ENCODE data around the gene HAUS7. TPM values are rescaled to one million over a fixed set of nuclear protein-coding genes. Genes with fewer than 3 reads are reported as not detected.

HAUS7 gene
- polyA plus RNA-seq, 3 donors from 2014 or later = 36.3 to 49.5 (median 43.2) TPM

DNA sequence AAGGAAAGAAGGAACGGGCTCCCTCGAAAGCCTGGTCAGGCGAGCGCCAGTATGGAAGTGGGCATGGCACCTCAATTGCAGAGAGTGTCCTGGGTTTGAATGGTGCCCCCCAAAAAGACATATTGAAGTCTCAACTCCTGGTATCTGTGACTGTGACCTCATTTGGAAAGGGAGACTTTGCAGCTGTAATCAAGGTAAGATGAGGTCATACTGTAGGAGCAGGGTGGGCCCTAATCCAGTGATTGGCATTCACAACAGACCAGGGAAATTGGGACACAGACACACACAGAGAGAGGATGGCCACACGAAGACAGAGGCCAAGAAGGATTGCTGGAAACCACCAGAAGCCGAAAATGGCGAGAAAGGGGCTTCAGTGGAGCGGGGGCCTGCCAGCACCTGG lies 52.7 kb downstream of the HAUS7 start:
- H3K36me3 Mint-ChIP-seq = no peaks in the 10 kb centered on the region
- DNase-seq = no peak
- no peak overlapping the region for H3K27ac Mint-ChIP-seq
- H3K9me3 Mint-ChIP-seq = no peaks in the 10 kb centered on the region
- H3K4me3 Mint-ChIP-seq = no peak overlapping the region
- H3K4me1 Mint-ChIP-seq = no peaks in the 10 kb centered on the region
- H3K27me3 Mint-ChIP-seq (ENCODE audit: low read depth in 3 of 3) = peaks cover 0 to 3% (median 0%) of the 10 kb centered on the region in 3 donors

DNA sequence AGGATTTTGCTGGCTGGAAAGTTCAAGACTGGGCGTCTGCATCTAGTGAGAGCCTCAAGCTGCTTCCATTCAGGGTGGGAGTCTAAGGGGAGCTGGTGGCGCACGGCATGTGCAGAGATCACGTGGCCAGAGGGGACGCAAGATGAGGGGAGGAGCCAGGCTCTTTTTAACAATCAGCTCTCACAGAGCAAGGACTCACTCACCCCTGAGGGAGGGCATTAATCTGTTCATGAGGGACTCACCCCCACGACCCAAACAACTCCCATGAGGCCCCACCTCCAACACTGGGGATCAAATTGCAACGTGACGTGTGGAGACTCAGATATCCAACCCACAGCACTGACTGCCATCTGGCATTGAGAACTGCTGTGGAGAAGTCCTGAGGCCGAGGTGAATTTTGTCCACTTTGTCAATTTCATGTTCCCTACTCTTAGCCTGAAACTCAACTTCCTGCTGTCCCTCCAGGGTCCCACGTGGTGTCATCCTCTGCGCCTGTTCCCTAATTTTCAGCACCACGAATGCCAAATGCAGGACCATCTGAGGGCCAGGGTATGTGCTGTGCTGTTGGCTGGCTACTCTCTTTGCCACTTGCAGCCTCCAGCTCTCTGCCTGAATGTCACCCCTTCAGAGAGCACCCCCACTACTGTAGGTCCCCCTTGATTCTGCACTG lies 53.5 kb downstream of the HAUS7 start:
- peaks cover 4 to 7% of the 10 kb centered on the region in 2 donors for H3K4me1 Mint-ChIP-seq
- no peak overlapping the region for H3K4me3 Mint-ChIP-seq
- peaks cover 0 to 3% (median 0%) of the 10 kb centered on the region in 3 donors for H3K27me3 Mint-ChIP-seq (ENCODE audit: low read depth in 3 of 3)
- H3K9me3 Mint-ChIP-seq = no peaks in the 10 kb centered on the region
- DNase-seq = no peak
- no peak overlapping the region for H3K27ac Mint-ChIP-seq
- H3K36me3 Mint-ChIP-seq = no peaks in the 10 kb centered on the region

DNA sequence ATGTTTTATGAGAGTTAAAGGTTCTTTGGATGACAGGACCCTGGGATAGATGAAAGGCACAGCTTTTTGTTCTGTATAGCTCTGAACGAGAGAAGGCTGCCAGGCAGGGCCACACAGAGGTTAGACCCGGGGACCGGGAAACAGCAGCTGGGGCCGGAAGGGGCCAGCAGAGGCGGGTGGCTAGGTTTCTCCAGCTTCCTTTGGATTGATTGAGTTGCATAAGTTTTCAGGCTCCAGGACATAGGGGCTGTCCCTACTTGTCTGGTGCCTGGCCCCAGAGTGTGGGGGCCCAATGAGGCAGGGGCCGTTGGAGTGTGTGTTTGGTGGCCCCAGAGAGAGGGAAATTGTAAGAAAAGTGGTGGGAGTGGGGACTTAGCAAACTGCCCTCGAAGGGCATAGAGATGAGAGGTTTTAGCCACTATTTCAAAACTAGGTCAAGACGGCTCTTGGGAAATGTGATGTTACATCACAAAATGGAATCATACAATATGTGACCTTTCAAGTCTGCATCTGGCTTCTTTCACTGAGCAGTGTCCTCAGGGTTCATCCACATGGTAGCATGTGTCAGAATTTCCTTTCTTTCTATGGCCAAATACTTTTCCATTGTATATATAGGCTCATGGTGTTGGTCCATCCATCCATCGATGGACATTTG lies 55.4 kb downstream of the HAUS7 start:
- Mint-ChIP-seq H3K27me3 (ENCODE audit: low read depth in 3 of 3) (peaks cover 0 to 3% (median 1%) of the 10 kb centered on the region in 3 donors), H3K4me1 (peaks cover 6 to 13% of the 10 kb centered on the region in 2 donors), H3K9me3 (no peaks in the 10 kb centered on the region), H3K36me3 (no peaks in the 10 kb centered on the region), H3K27ac (no peak overlapping the region), H3K4me3 (no peak overlapping the region)
- no peak for DNase-seq

DNA sequence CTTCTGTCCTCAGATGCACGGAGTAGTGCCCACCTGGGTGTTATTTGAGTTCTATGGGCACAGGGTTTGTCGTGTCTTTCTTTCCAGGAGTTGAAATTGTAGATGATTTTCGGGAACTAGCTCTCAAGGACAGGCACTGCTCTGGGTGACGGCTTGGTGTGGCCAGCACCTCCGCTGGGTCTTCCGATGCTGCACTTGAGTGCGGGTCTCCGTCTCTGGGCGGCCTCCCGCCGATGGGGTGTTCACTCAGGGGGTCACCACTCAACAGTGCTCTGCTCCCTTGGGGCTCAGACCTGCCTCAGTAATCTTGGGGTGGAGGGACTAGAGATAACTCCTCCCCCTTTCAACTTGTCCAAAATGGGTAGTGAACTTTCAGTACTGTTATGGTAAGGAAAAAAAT lies 56.6 kb downstream of the HAUS7 start:
- peak overlapping the region in 1 of 5 donors; percentile 30 for H3K4me3 Mint-ChIP-seq
- H3K27me3 Mint-ChIP-seq (ENCODE audit: low read depth in 3 of 3) = peaks cover 0 to 3% (median 2%) of the 10 kb centered on the region in 3 donors
- H3K27ac Mint-ChIP-seq = no peak overlapping the region
- no peaks in the 10 kb centered on the region for H3K36me3 Mint-ChIP-seq
- DNase-seq = no peak
- no peaks in the 10 kb centered on the region for H3K9me3 Mint-ChIP-seq
- peaks cover 6 to 13% of the 10 kb centered on the region in 2 donors for H3K4me1 Mint-ChIP-seq

DNA sequence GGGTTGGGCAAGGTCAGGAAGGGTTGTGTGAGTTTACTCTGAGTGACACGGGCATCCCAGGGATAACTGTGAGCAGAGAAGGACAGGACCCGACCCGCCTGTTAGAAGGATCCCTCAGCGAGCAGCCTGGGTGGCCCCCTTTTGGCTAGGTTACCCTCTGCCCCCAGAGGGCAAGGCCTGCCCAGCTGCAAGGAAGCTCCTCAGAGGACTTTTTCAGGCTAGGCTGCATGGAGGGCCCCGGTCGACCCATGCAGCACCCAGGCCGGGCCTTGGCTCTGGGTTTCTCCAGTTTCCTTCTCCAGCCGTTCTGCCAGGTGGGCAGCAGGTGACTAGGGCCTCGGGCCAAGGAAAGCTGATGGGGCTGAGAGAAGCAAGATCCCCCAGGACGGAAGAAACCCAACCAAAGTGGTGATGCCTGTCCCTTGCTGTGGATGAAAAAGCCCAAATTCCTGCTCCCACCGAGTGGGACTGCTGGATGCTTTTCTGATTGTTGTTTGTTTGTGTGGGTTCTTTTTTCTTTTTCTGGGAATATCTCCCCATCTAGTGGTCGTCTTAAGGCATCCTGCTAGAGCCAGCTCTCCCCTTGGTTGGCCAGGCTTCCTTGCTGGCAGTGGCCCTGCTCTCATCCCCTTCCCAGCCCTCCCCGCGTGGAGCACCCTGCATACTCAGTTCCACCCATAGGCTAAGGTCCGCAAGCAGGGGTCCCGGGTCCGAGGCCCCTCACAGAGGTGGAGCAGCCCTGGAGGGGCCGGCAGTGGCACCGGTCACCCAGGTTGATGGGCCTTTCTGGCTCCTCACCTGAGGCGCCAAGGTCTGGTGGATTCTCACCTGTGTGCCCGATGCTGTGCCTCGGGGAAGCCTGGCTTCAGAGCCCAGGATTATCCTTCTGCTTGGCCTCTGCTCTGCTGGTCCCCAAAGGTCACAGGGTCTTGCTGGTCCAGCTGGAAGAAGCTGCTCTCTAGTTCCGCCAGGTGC lies 57.3 kb downstream of the HAUS7 start:
- H3K9me3 Mint-ChIP-seq = no peaks in the 10 kb centered on the region
- no peaks in the 10 kb centered on the region for H3K36me3 Mint-ChIP-seq
- peaks cover 0 to 2% (median 2%) of the 10 kb centered on the region in 3 donors for H3K27me3 Mint-ChIP-seq (ENCODE audit: low read depth in 3 of 3)
- peak overlapping the region in 3 of 5 donors; percentile 46 to 77 (median 73) for H3K4me3 Mint-ChIP-seq
- H3K4me1 Mint-ChIP-seq = peaks cover 6 to 13% of the 10 kb centered on the region in 2 donors
- no peak for DNase-seq
- H3K27ac Mint-ChIP-seq = no peak overlapping the region

DNA sequence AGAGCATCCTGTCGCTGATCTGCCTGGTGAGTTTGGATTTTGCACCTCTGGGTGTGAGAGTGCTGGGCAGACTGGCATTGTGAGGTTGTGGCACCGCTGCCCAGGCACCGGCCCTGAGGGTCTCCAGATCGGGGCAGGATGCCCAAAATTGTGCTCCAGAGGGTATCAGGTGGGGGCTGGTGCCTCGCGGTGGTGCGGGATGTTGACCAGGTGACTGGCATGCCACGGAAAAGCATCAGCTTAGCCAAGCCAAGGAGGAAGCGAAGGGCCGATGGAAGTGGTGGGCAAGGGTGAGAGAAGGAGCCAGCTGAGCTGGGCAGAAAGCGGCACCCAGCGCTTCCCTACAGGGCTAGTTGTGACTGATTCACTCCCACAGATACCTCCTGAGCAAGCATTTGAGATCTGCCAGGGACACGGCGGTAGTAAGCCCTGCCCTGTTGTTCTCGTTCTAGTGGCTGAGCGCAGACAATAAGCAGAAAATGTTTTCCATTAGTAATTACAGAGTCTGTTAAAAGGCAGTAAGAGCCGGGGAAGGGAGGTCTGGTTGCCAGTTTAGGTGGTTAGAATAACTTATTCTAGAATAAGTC lies 58.3 kb downstream of the HAUS7 start:
- Mint-ChIP-seq H3K27ac (peak overlapping the region in 3 of 6 donors; percentile 35 to 57 (median 46)), H3K4me1 (peaks cover 6 to 13% of the 10 kb centered on the region in 2 donors), H3K4me3 (peak overlapping the region; percentile 73 to 84 (median 80)), H3K9me3 (no peaks in the 10 kb centered on the region), H3K27me3 (ENCODE audit: low read depth in 3 of 3) (peaks cover 0 to 2% (median 2%) of the 10 kb centered on the region in 3 donors), H3K36me3 (no peaks in the 10 kb centered on the region)
- no peak for DNase-seq

DNA sequence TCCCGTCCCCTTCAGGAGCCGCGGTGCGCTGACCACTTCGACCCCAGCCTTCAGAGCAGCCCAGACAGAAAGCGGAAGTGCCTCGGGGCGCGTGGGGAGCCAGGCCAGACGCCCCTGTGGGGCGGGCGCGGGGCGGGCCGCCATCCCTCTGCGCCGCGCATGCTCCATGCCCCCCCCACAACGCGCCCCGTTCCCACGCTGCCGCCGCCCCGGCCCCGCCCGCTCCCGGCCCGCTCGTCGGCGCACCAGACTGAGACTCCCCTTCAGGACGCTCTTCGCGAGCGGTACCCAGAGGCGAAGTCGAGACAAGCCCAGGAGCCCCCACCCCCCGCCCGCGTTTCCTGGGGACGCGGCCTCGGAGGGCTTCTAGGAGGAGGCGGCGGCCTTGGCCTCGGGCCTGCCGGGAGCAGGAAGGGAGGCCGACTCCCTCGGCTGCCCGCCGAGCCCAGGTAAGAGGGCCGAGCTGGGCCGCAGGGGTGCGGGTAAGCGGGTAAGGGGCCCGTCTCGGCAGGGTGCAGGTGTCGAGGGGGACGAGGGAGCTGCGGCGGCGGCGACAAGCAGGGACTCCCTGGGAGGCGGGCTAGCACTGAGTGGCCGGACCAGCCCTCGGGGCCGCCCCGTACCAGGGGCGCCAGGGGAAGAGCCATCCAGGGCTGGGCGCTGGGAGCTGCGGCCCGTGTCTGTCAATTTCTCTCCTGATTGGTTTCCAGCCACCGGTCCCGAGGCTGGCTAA lies 59.0 kb downstream of the HAUS7 start, which contains the start of gene ZFP92:
Gene ZFP92, plus strand, starts transcription at position 218 of the 733 bp plus-strand sequence. CDS start 6,851 bp downstream, outside the sequence.
- Mint-ChIP-seq H3K27me3 (ENCODE audit: low read depth in 3 of 3) (peaks cover 0 to 2% (median 2%) of the 10 kb centered on the region in 3 donors), H3K27ac (peak within 1 kb of the TSS in 5 of 6 donors; percentile 36 to 77 (median 67)), H3K36me3 (no peaks in the 10 kb centered on the region), H3K9me3 (no peaks in the 10 kb centered on the region), H3K4me3 (peak within 1 kb of the TSS; percentile 73 to 84 (median 82)), H3K4me1 (peaks cover 6 to 13% of the 10 kb centered on the region in 2 donors)
- DNase-seq = peak; percentile 28 to 51 (median 46)

DNA sequence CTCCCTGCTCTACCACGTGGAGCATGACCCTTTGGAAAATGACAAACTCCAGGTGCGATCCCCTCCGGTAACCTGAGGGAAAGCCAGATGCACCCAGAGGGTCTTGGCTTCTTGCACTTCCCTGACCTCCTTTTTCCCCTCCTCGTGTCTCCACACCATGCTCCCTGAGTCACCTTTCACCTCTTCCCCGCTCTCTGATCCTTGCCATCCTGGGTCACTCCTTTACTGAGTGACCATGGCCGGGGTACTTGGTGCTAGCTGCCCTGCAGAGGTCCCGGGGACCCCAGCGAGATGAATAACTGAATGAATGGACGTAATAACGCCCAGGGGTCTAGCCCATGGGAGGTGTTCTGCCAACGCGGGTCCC lies 59.5 kb downstream of the HAUS7 start:
- Mint-ChIP-seq H3K4me3 (peak overlapping the region; percentile 73 to 83 (median 79)), H3K9me3 (no peaks in the 10 kb centered on the region), H3K27ac (peak overlapping the region in 5 of 6 donors; percentile 36 to 77 (median 67)), H3K4me1 (peaks cover 6 to 13% of the 10 kb centered on the region in 2 donors), H3K36me3 (no peaks in the 10 kb centered on the region), H3K27me3 (ENCODE audit: low read depth in 3 of 3) (peaks cover 0 to 2% (median 2%) of the 10 kb centered on the region in 3 donors)
- DNase-seq = no peak

DNA sequence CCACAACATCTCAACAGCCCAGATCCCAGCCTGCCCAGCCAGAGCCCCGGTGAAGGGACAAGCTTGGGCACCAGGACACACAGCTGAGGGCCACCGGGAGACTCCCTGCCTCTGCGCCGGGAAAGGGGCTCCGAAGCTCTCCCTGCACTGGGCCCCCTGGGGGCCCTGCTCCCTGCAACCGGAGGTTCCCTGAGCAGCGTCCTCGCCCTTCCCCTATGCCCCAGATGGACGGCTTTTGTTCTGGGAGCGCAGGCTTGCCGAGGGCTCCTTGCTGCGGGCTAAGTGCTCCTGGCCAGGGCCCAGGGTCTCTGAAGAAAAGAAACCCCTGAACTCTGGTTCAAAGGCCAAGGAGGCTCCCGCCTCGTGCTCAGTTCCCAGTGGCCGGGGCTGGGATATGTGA lies 60.0 kb downstream of the HAUS7 start:
- Mint-ChIP-seq H3K4me1 (peaks cover 6 to 13% of the 10 kb centered on the region in 2 donors), H3K4me3 (peak overlapping the region in 2 of 5 donors; percentile 18 to 83), H3K27me3 (ENCODE audit: low read depth in 3 of 3) (peaks cover 0 to 2% (median 2%) of the 10 kb centered on the region in 3 donors), H3K9me3 (no peaks in the 10 kb centered on the region), H3K36me3 (no peaks in the 10 kb centered on the region), H3K27ac (no peak overlapping the region)
- no peak for DNase-seq

DNA sequence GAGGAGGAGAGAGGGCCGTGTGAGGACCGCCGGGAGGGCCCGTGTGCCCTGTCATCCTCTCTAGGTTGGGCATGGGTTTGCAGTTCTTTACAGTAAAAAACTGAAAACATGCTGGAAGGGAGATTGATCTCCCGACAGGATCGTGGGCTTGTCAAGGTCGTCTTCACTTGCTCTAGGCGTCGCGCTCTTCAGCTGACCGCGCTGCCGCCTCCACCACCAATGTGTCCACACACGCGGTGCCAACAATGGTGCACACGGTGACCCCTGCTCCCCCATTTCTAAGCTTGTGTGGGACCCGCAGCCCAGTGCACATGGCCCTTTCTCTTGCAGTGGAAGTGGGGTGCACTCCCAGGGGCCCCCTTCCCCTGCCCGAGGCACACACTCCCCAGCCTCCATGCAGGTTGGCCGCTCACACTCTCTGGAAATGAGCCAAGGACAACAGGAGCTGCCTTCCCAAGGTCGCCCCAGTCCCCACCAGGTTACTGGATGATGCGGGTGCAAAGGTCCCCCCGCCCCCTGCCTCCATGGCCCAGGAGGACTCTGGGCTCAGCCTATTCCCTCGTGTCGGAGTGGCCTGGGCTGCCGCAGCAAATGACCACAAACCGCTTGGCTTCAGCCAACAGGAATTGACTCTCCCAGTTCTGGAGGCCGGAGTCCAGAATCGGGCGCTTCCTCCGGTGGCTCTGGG lies 60.8 kb downstream of the HAUS7 start:
- Mint-ChIP-seq H3K4me1 (peaks cover 6 to 13% of the 10 kb centered on the region in 2 donors), H3K27me3 (ENCODE audit: low read depth in 3 of 3) (peaks cover 0 to 2% (median 0%) of the 10 kb centered on the region in 3 donors), H3K36me3 (no peaks in the 10 kb centered on the region), H3K4me3 (no peak overlapping the region), H3K9me3 (no peaks in the 10 kb centered on the region), H3K27ac (no peak overlapping the region)
- DNase-seq = no peak

DNA sequence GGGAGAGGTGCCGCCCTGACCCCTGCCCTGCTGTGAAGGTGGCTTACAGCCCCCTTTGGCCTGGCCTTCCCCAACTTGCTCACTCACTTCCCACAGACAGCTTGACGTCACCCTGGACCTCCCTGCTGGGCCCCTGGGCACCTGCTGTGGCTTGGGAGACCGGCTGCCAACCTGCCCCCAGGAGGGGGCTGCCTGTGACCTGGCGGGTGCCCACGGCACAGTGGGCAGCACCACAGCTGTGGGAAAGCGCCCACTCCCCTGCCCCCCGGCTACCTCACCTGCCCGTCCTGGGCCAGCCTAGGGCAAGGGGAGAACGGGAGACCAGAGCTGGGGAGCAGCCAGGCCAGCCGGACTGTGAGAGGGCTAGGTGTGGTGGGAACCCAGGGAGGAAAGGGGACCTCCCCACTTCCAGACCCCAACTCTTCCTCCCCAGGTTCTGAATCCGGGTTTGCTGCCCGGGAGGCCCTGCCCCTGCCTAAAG lies 61.5 kb downstream of the HAUS7 start:
- peaks cover 0 to 2% (median 2%) of the 10 kb centered on the region in 3 donors for H3K27me3 Mint-ChIP-seq (ENCODE audit: low read depth in 3 of 3)
- peaks cover 6 to 13% of the 10 kb centered on the region in 2 donors for H3K4me1 Mint-ChIP-seq
- no peak overlapping the region for H3K27ac Mint-ChIP-seq
- H3K9me3 Mint-ChIP-seq = no peaks in the 10 kb centered on the region
- H3K36me3 Mint-ChIP-seq = no peaks in the 10 kb centered on the region
- H3K4me3 Mint-ChIP-seq = no peak overlapping the region
- no peak for DNase-seq

DNA sequence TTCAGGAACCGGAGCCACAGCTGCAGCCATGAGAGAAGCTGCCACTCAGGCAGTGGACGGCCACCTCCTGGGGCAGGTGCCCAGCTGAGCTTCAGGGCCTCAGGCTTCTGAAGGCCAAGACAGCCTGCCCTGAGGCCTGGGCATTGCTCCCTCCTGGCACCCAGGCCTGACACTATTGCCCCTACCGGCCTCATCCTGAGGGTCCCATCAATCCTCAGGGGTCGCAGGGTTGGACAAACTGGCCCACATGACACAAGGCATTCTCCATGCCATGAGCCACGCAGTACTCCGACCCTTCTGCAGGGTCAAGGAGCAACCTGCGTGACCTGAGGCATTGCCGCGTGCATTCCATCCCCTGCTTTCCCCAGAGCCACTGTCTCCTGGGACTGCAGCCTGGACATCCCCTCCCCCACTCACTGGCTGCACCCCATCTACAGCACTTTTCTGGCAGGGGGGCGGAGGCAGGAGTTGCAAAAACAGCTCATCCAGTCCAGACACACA lies 62.1 kb downstream of the HAUS7 start:
- Mint-ChIP-seq H3K4me1 (peaks cover 6 to 13% of the 10 kb centered on the region in 2 donors), H3K36me3 (no peaks in the 10 kb centered on the region), H3K9me3 (no peaks in the 10 kb centered on the region), H3K4me3 (no peak overlapping the region), H3K27me3 (ENCODE audit: low read depth in 3 of 3) (peaks cover 0 to 4% (median 2%) of the 10 kb centered on the region in 3 donors), H3K27ac (no peak overlapping the region)
- no peak for DNase-seq
